ENCODE measurements around the gene ZBP1.

DNA sequence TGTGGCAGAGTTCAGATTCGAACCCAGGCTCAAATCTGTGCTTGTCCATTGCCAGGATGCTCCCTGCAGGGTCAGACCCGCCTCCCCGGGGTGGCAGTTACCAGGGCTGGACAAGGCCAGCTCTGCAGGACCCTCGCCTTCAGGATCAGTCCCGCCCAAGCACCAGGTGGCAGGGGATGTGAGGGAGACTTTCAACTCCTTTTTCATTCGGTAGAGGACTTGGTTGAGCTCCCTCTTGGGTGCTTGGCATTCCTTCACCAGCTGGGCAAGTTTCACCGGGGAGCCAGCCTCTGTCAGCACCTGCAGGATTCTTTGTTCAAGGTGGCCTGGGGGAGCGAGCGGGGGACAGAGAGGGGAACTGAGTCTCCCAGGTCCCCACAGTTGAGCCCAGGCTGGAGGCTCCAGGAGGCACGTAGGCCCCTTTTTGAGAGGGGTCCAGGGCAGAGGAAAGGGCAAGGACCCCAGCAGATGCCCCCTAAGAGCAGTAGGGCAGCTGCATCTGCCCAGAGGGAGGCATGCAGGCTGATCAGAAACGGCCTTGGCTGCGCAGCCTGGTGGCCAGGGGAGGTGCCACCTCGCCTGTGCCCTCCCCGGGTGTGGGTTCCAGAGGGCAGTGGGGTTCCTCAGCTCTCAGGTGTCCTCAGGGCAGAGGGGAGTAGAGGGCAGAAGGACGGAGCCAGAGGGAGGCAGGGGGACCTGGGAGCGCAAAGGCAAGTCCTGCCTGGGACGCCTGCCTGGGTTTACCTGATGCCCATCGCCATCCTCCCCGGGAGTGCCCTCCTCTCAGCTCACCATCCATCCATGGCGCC is 3.9 kb downstream of the ZBP1 start:
- no peak for TF ChIP-seq TAF1 (IDR thresholded peaks at IDR 0.05; ENCODE audit: borderline replicate concordance, low read depth, low read length)
- TF ChIP-seq, protein P1, sequence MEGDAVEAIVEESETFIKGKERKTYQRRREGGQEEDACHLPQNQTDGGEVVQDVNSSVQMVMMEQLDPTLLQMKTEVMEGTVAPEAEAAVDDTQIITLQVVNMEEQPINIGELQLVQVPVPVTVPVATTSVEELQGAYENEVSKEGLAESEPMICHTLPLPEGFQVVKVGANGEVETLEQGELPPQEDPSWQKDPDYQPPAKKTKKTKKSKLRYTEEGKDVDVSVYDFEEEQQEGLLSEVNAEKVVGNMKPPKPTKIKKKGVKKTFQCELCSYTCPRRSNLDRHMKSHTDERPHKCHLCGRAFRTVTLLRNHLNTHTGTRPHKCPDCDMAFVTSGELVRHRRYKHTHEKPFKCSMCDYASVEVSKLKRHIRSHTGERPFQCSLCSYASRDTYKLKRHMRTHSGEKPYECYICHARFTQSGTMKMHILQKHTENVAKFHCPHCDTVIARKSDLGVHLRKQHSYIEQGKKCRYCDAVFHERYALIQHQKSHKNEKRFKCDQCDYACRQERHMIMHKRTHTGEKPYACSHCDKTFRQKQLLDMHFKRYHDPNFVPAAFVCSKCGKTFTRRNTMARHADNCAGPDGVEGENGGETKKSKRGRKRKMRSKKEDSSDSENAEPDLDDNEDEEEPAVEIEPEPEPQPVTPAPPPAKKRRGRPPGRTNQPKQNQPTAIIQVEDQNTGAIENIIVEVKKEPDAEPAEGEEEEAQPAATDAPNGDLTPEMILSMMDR (IDR thresholded peaks at IDR 0.05) = no peak
